ENCODE data around the gene ADCY5.

ADCY5 gene

GRCh38 chr3:123481071-123481470 is 32.2 kb upstream of the ADCY5 start:
- Histone ChIP-seq H3K27ac (ENCODE audit: low read length) (no peak overlapping the region), H3K9ac (ENCODE audit: low read length in 2 of 2) (no peak overlapping the region), H3K9me3 (ENCODE audit: control insufficient read depth in 2 of 2, low read length in 2 of 2) (no peaks in the 10 kb centered on the region), H3K4me3 (ENCODE audit: low read length in 2 of 2) (no peak overlapping the region), H3K4me1 (ENCODE audit: control insufficient read depth, insufficient read depth, low read length) (no peaks in the 10 kb centered on the region), H3K27me3 (ENCODE audit: control insufficient read depth in 1 of 2, insufficient read depth in 2 of 2, low read length in 2 of 2) (no peaks in the 10 kb centered on the region), H3K36me3 (ENCODE audit: control insufficient read depth in 2 of 2, insufficient read depth in 2 of 2, low read length in 2 of 2) (no peaks in the 10 kb centered on the region)

GRCh38 chr3:123480428-123480827 is 31.5 kb upstream of the ADCY5 start:
- H3K9ac ChIP-seq (ENCODE audit: low read length in 2 of 2): no peak overlapping the region
- no peaks in the 10 kb centered on the region for H3K4me1 ChIP-seq (ENCODE audit: control insufficient read depth, insufficient read depth, low read length)
- no peak overlapping the region for H3K4me3 ChIP-seq (ENCODE audit: low read length in 2 of 2)
- no peaks in the 10 kb centered on the region for H3K9me3 ChIP-seq (ENCODE audit: control insufficient read depth in 2 of 2, low read length in 2 of 2)
- no peak overlapping the region for H3K27ac ChIP-seq (ENCODE audit: low read length)
- H3K36me3 ChIP-seq (ENCODE audit: control insufficient read depth in 2 of 2, insufficient read depth in 2 of 2, low read length in 2 of 2): no peaks in the 10 kb centered on the region
- H3K27me3 ChIP-seq (ENCODE audit: control insufficient read depth in 1 of 2, insufficient read depth in 2 of 2, low read length in 2 of 2): no peaks in the 10 kb centered on the region

- Histone ChIP-seq H3K9ac (ENCODE audit: low read length in 2 of 2) (no peak overlapping the region), H3K27me3 (ENCODE audit: control insufficient read depth in 1 of 2, insufficient read depth in 2 of 2, low read length in 2 of 2) (no peaks in the 10 kb centered on the region), H3K9me3 (ENCODE audit: control insufficient read depth in 2 of 2, low read length in 2 of 2) (no peaks in the 10 kb centered on the region), H3K27ac (ENCODE audit: low read length) (no peak overlapping the region), H3K4me3 (ENCODE audit: low read length in 2 of 2) (no peak overlapping the region), H3K36me3 (ENCODE audit: control insufficient read depth in 2 of 2, insufficient read depth in 2 of 2, low read length in 2 of 2) (no peaks in the 10 kb centered on the region), H3K4me1 (ENCODE audit: control insufficient read depth, insufficient read depth, low read length) (no peaks in the 10 kb centered on the region)
These were observed 31.0 kb upstream of the ADCY5 start for GRCh38 chr3:123479891-123480290.

- Histone ChIP-seq H3K9ac (ENCODE audit: low read length in 2 of 2) (no peak overlapping the region), H3K9me3 (ENCODE audit: control insufficient read depth in 2 of 2, low read length in 2 of 2) (no peaks in the 10 kb centered on the region), H3K4me1 (ENCODE audit: control insufficient read depth, insufficient read depth, low read length) (no peaks in the 10 kb centered on the region), H3K27ac (ENCODE audit: low read length) (no peak overlapping the region), H3K36me3 (ENCODE audit: control insufficient read depth in 2 of 2, insufficient read depth in 2 of 2, low read length in 2 of 2) (no peaks in the 10 kb centered on the region), H3K4me3 (ENCODE audit: low read length in 2 of 2) (no peak overlapping the region), H3K27me3 (ENCODE audit: control insufficient read depth in 1 of 2, insufficient read depth in 2 of 2, low read length in 2 of 2) (no peaks in the 10 kb centered on the region)
These were observed 29.4 kb upstream of the ADCY5 start for GRCh38 chr3:123478314-123478713.

GRCh38 chr3:123476967-123477750 is 28.3 kb upstream of the ADCY5 start:
- H3K4me1 ChIP-seq (ENCODE audit: control insufficient read depth, insufficient read depth, low read length): no peaks in the 10 kb centered on the region
- no peaks in the 10 kb centered on the region for H3K27me3 ChIP-seq (ENCODE audit: control insufficient read depth in 1 of 2, insufficient read depth in 2 of 2, low read length in 2 of 2)
- no peaks in the 10 kb centered on the region for H3K36me3 ChIP-seq (ENCODE audit: control insufficient read depth in 2 of 2, insufficient read depth in 2 of 2, low read length in 2 of 2)
- H3K9me3 ChIP-seq (ENCODE audit: control insufficient read depth in 2 of 2, low read length in 2 of 2): no peaks in the 10 kb centered on the region
- no peak overlapping the region for H3K9ac ChIP-seq (ENCODE audit: low read length in 2 of 2)
- H3K4me3 ChIP-seq (ENCODE audit: low read length in 2 of 2): no peak overlapping the region
- no peak overlapping the region for H3K27ac ChIP-seq (ENCODE audit: low read length)

GRCh38 chr3:123475786-123476185 is 26.9 kb upstream of the ADCY5 start:
- no peaks in the 10 kb centered on the region for H3K36me3 ChIP-seq (ENCODE audit: control insufficient read depth in 2 of 2, insufficient read depth in 2 of 2, low read length in 2 of 2)
- H3K27me3 ChIP-seq (ENCODE audit: control insufficient read depth in 1 of 2, insufficient read depth in 2 of 2, low read length in 2 of 2): no peaks in the 10 kb centered on the region
- no peak overlapping the region for H3K9ac ChIP-seq (ENCODE audit: low read length in 2 of 2)

GRCh38 chr3:123471106-123471505 is 22.2 kb upstream of the ADCY5 start:
- Histone ChIP-seq H3K9me3 (ENCODE audit: control insufficient read depth in 2 of 2, low read length in 2 of 2) (no peaks in the 10 kb centered on the region), H3K27me3 (ENCODE audit: control insufficient read depth in 1 of 2, insufficient read depth in 2 of 2, low read length in 2 of 2) (no peaks in the 10 kb centered on the region), H3K4me3 (ENCODE audit: low read length in 2 of 2) (no peak overlapping the region), H3K27ac (ENCODE audit: low read length) (no peak overlapping the region), H3K36me3 (ENCODE audit: control insufficient read depth in 2 of 2, insufficient read depth in 2 of 2, low read length in 2 of 2) (no peaks in the 10 kb centered on the region), H3K9ac (ENCODE audit: low read length in 2 of 2) (no peak overlapping the region), H3K4me1 (ENCODE audit: control insufficient read depth, insufficient read depth, low read length) (no peaks in the 10 kb centered on the region)

More at GRCh38 chr3:123475786-123476185, 26.9 kb upstream of the ADCY5 start:
- Histone ChIP-seq H3K4me3 (ENCODE audit: low read length in 2 of 2) (no peak overlapping the region), H3K9me3 (ENCODE audit: control insufficient read depth in 2 of 2, low read length in 2 of 2) (no peaks in the 10 kb centered on the region), H3K4me1 (ENCODE audit: control insufficient read depth, insufficient read depth, low read length) (no peaks in the 10 kb centered on the region), H3K27ac (ENCODE audit: low read length) (no peak overlapping the region)

- H3K9ac ChIP-seq (ENCODE audit: low read length in 2 of 2): no peak overlapping the region
- H3K4me3 ChIP-seq (ENCODE audit: low read length in 2 of 2): no peak overlapping the region
- no peak overlapping the region for H3K27ac ChIP-seq (ENCODE audit: low read length)
- H3K27me3 ChIP-seq (ENCODE audit: control insufficient read depth in 1 of 2, insufficient read depth in 2 of 2, low read length in 2 of 2): no peaks in the 10 kb centered on the region
- H3K9me3 ChIP-seq (ENCODE audit: control insufficient read depth in 2 of 2, low read length in 2 of 2): no peaks in the 10 kb centered on the region
- H3K36me3 ChIP-seq (ENCODE audit: control insufficient read depth in 2 of 2, insufficient read depth in 2 of 2, low read length in 2 of 2): no peaks in the 10 kb centered on the region
- H3K4me1 ChIP-seq (ENCODE audit: control insufficient read depth, insufficient read depth, low read length): no peaks in the 10 kb centered on the region
These were observed 20.6 kb upstream of the ADCY5 start for GRCh38 chr3:123469323-123469995.

GRCh38 chr3:123467046-123467445 is 18.2 kb upstream of the ADCY5 start:
- Histone ChIP-seq H3K27me3 (ENCODE audit: control insufficient read depth in 1 of 2, insufficient read depth in 2 of 2, low read length in 2 of 2) (no peaks in the 10 kb centered on the region), H3K9ac (ENCODE audit: low read length in 2 of 2) (no peak overlapping the region), H3K4me3 (ENCODE audit: low read length in 2 of 2) (no peak overlapping the region), H3K9me3 (ENCODE audit: control insufficient read depth in 2 of 2, low read length in 2 of 2) (no peaks in the 10 kb centered on the region), H3K36me3 (ENCODE audit: control insufficient read depth in 2 of 2, insufficient read depth in 2 of 2, low read length in 2 of 2) (no peaks in the 10 kb centered on the region), H3K27ac (ENCODE audit: low read length) (no peak overlapping the region), H3K4me1 (ENCODE audit: control insufficient read depth, insufficient read depth, low read length) (no peaks in the 10 kb centered on the region)

- H3K36me3 ChIP-seq (ENCODE audit: control insufficient read depth in 2 of 2, insufficient read depth in 2 of 2, low read length in 2 of 2): no peaks in the 10 kb centered on the region
- H3K9ac ChIP-seq (ENCODE audit: low read length in 2 of 2): no peak overlapping the region
- H3K27ac ChIP-seq (ENCODE audit: low read length): no peak overlapping the region
- H3K27me3 ChIP-seq (ENCODE audit: control insufficient read depth in 1 of 2, insufficient read depth in 2 of 2, low read length in 2 of 2): peaks cover 2 to 5% of the 10 kb centered on the region in 2 donors
- H3K4me3 ChIP-seq (ENCODE audit: low read length in 2 of 2): no peak overlapping the region
- no peaks in the 10 kb centered on the region for H3K4me1 ChIP-seq (ENCODE audit: control insufficient read depth, insufficient read depth, low read length)
- H3K9me3 ChIP-seq (ENCODE audit: control insufficient read depth in 2 of 2, low read length in 2 of 2): no peaks in the 10 kb centered on the region
These were observed 15.3 kb upstream of the ADCY5 start for GRCh38 chr3:123464211-123464610.

GRCh38 chr3:123459862-123460261 is 11.0 kb upstream of the ADCY5 start:
- H3K9me3 ChIP-seq (ENCODE audit: control insufficient read depth in 2 of 2, low read length in 2 of 2): no peaks in the 10 kb centered on the region
- H3K27ac ChIP-seq (ENCODE audit: low read length): no peak overlapping the region
- no peak overlapping the region for H3K4me3 ChIP-seq (ENCODE audit: low read length in 2 of 2)

More at GRCh38 chr3:123459862-123460261, 11.0 kb upstream of the ADCY5 start:
- Histone ChIP-seq H3K9ac (ENCODE audit: low read length in 2 of 2) (no peak overlapping the region), H3K36me3 (ENCODE audit: control insufficient read depth in 2 of 2, insufficient read depth in 2 of 2, low read length in 2 of 2) (no peaks in the 10 kb centered on the region), H3K4me1 (ENCODE audit: control insufficient read depth, insufficient read depth, low read length) (no peaks in the 10 kb centered on the region), H3K27me3 (ENCODE audit: control insufficient read depth in 1 of 2, insufficient read depth in 2 of 2, low read length in 2 of 2) (peaks cover 2 to 14% of the 10 kb centered on the region in 2 donors)

Data from stomach smooth muscle (tissue), 2 donors.